Naive thymus-derived CD4-positive, alpha-beta T cell (primary cell): ENCODE results near the gene C11orf24. TPM values are rescaled to one million over a fixed set of nuclear protein-coding genes. Genes with fewer than 3 reads are reported as not detected.
"Not testable (repeated sequence)": the region's sequence is repeated elsewhere in the genome, so short reads cannot be mapped to it uniquely, and the experiment has no call there.

Experiments
- ATAC-seq: fragments of 150-1000 bp; cut with Tn5 transposase; 2 replicates; pipeline ENCODE4 v1.10.0; 2021; ENCODE audit warnings: mild to moderate bottlenecking, moderate library complexity
- CTCF ChIA-PET: fragments of 350-600 bp; sonication (Branson Sonifier 250); formaldehyde crosslinking; loops from one replicate; lab custom pipeline; 2021; ENCODE audit warnings: antibody characterized with exemption; lab: Charles Lee
- POLR2A ChIA-PET: fragments of 350-600 bp; sonication (Branson Sonifier 250); formaldehyde crosslinking; loops from one replicate; lab custom pipeline; 2021; ENCODE audit warnings: antibody characterized with exemption, inconsistent platforms; lab: Charles Lee
- DNase-seq, 9 donors: peaks; one replicate each; pipeline versions ENCODE4 v3.0.0 to v3.0.0-alpha.2; 2020 to 2022; ENCODE audit warnings: mixed read lengths in 1 of 9
- H3K27ac ChIP-seq: one replicate; pipeline ENCODE4 v1.7.0; 2013; ENCODE audit warnings: mild to moderate bottlenecking, low read depth, low read length, moderate library complexity
- H3K27me3 ChIP-seq, 2 donors: one replicate each; pipeline ENCODE4 v1.7.0; 2013; ENCODE audit warnings: low read length in 2 of 2, mild to moderate bottlenecking in 2 of 2, moderate library complexity in 2 of 2; ENCODE audit not compliant: control insufficient read depth in 2 of 2, insufficient read depth in 2 of 2
- H3K36me3 ChIP-seq, 3 experiments: 1 replicate in 2 of 3; 2 replicates in 1 of 3; pipeline ENCODE4 v1.7.0; 2013; ENCODE audit warnings: low read length in 3 of 3, mild to moderate bottlenecking in 3 of 3, moderate library complexity in 1 of 3; ENCODE audit not compliant: insufficient read depth in 3 of 3, control insufficient read depth in 2 of 3
- H3K4me1 ChIP-seq, 2 donors: one replicate each; pipeline ENCODE4 v1.7.0; 2013; ENCODE audit warnings: low read length in 2 of 2, mild to moderate bottlenecking in 2 of 2, moderate library complexity in 1 of 2; ENCODE audit not compliant: control insufficient read depth in 2 of 2, insufficient read depth in 2 of 2
- H3K4me3 ChIP-seq: 2 replicates; pipeline ENCODE4 v1.7.0; 2013; ENCODE audit warnings: mild to moderate bottlenecking, low read length
- H3K9me3 ChIP-seq, 3 experiments: 1 replicate in 2 of 3; 2 replicates in 1 of 3; pipeline ENCODE4 v1.7.0; 2013; ENCODE audit warnings: low read length in 3 of 3; ENCODE audit not compliant: control insufficient read depth in 2 of 3
- H3K27ac Mint-ChIP-seq, 9 donors: one replicate each; pipeline ENCODE4 v1.8.0; 2020 to 2022; ENCODE audit warnings: mixed read lengths in 9 of 9, mild to moderate bottlenecking in 8 of 9, moderate library complexity in 5 of 9, inconsistent platforms in 2 of 9
- H3K27me3 Mint-ChIP-seq, 5 donors: one replicate each; pipeline ENCODE4 v1.8.0; 2021 to 2022; ENCODE audit warnings: mixed read lengths in 5 of 5, mild to moderate bottlenecking in 1 of 5
- H3K36me3 Mint-ChIP-seq, 5 donors: one replicate each; pipeline ENCODE4 v1.8.0; 2020 to 2022; ENCODE audit warnings: mixed read lengths in 5 of 5, mild to moderate bottlenecking in 3 of 5, inconsistent platforms in 1 of 5
- H3K4me1 Mint-ChIP-seq, 7 donors: one replicate each; pipeline ENCODE4 v1.8.0; 2020 to 2022; ENCODE audit warnings: mixed read lengths in 7 of 7, mild to moderate bottlenecking in 3 of 7, inconsistent platforms in 1 of 7
- H3K4me3 Mint-ChIP-seq, 10 donors: one replicate each; pipeline ENCODE4 v1.8.0; 2020 to 2022; ENCODE audit warnings: mild to moderate bottlenecking in 10 of 10, mixed read lengths in 10 of 10, moderate library complexity in 6 of 10, inconsistent platforms in 2 of 10
- H3K9me3 Mint-ChIP-seq, 11 donors: one replicate each; pipeline ENCODE4 v1.8.0; 2020 to 2022; ENCODE audit warnings: mixed read lengths in 11 of 11, mild to moderate bottlenecking in 4 of 11, inconsistent platforms in 1 of 11, moderate library complexity in 1 of 11
- intact Hi-C, 2 donors: fragments of 100-400 bp; cut with micrococcal nuclease; formaldehyde crosslinking; loops; one replicate each; pipeline ENCODE4 v1.15.1; 2023
- polyA plus RNA-seq, 2 donors: library from polyadenylated mRNA; unstranded; fragments of 300-500 nt; fragmentation: Illumina TruSeq; gene quantifications; one replicate each; pipeline ENCODE4 v1.2.3, GENCODE V29; 2021
- total RNA-seq, 6 experiments: library from RNA in 5 of 6; stranded (reverse) in 5 of 6; gene quantifications; 1 replicate in 5 of 6; 2 replicates in 1 of 6; pipeline ENCODE4 v1.2.3 and lab custom pipeline; 2021 to 2026

C11orf24 gene
- total and polyA plus RNA-seq, 7 experiments from 2014 or later = 5.7 to 20.0 (median 14.5) TPM

- peaks cover 0 to 14% (median 6%) of the 10 kb centered on the region in 11 donors for H3K9me3 Mint-ChIP-seq
These were observed 26.9 kb downstream of the C11orf24 start for GRCh38 chr11:68244912-68245311.

GRCh38 chr11:68243847-68244246 is 27.9 kb downstream of the C11orf24 start:
- H3K9me3 Mint-ChIP-seq, H3K4me3 ChIP-seq, H3K36me3 ChIP-seq, H3K4me1 ChIP-seq, H3K36me3 Mint-ChIP-seq, CTCF ChIA-PET, DNase-seq, H3K4me3 Mint-ChIP-seq, H3K27me3 ChIP-seq, POLR2A ChIA-PET, H3K9me3 ChIP-seq, H3K27ac ChIP-seq, intact Hi-C loops, H3K27ac Mint-ChIP-seq, H3K4me1 Mint-ChIP-seq, ATAC-seq: not testable (repeated sequence)
- H3K27me3 Mint-ChIP-seq = peaks cover 0 to 13% (median 0%) of the 10 kb centered on the region in 5 donors

More at GRCh38 chr11:68244912-68245311, 26.9 kb downstream of the C11orf24 start:
- H3K4me1 ChIP-seq, H3K9me3 ChIP-seq, H3K27ac Mint-ChIP-seq, intact Hi-C loops, H3K27ac ChIP-seq, H3K4me3 Mint-ChIP-seq, H3K4me1 Mint-ChIP-seq, ATAC-seq, H3K36me3 Mint-ChIP-seq, H3K36me3 ChIP-seq, H3K4me3 ChIP-seq, H3K27me3 ChIP-seq, CTCF ChIA-PET, DNase-seq, POLR2A ChIA-PET: not testable (repeated sequence)
- H3K27me3 Mint-ChIP-seq = peaks cover 0 to 11% (median 0%) of the 10 kb centered on the region in 5 donors

- H3K9me3 Mint-ChIP-seq = peaks cover 0 to 10% (median 5%) of the 10 kb centered on the region in 11 donors
- CTCF ChIA-PET = no interaction called here
- H3K4me1 Mint-ChIP-seq = peaks cover 0 to 2% (median 0%) of the 10 kb centered on the region in 7 donors
- ATAC-seq = no peak
- Histone ChIP-seq H3K27ac (no peak overlapping the region), H3K4me3 (no peak overlapping the region), H3K27me3 (no peaks in the 10 kb centered on the region), H3K9me3 (no peaks in the 10 kb centered on the region), H3K36me3 (no peaks in the 10 kb centered on the region), H3K4me1 (no peaks in the 10 kb centered on the region)
- H3K27me3 Mint-ChIP-seq = peaks cover 0 to 16% (median 3%) of the 10 kb centered on the region in 5 donors
- H3K27ac Mint-ChIP-seq = no peak overlapping the region
- intact Hi-C loops = no loop called here
- H3K4me3 Mint-ChIP-seq = no peak overlapping the region
- DNase-seq = no peak
- POLR2A ChIA-PET = no interaction called here
- H3K36me3 Mint-ChIP-seq = peaks cover 0 to 8% (median 0%) of the 10 kb centered on the region in 5 donors
These were observed 29.2 kb downstream of the C11orf24 start for GRCh38 chr11:68242616-68243015.

- CTCF ChIA-PET = no interaction called here
These were observed 40.2 kb downstream of the C11orf24 start for GRCh38 chr11:68231621-68232020.

GRCh38 chr11:68229601-68230000 is 42.2 kb downstream of the C11orf24 start:
- Histone ChIP-seq H3K36me3 (no peaks in the 10 kb centered on the region), H3K4me3 (no peak overlapping the region), H3K9me3 (peaks cover 0 to 14% (median 0%) of the 10 kb centered on the region in 3 experiments), H3K27me3 (no peaks in the 10 kb centered on the region), H3K27ac (no peak overlapping the region), H3K4me1 (no peaks in the 10 kb centered on the region)
- ChIA-PET POLR2A (no interaction called here), CTCF (interaction anchor here (0.7 kb wide), 1 partner anchor 28 kb away, joined by 3 read pairs; no protein-coding TSS in a partner anchor)
- H3K27ac Mint-ChIP-seq = no peak overlapping the region
- ATAC-seq (no peak), DNase-seq (no peak)
- H3K4me1 Mint-ChIP-seq = no peaks in the 10 kb centered on the region
- H3K36me3 Mint-ChIP-seq = peaks cover 0 to 14% (median 0%) of the 10 kb centered on the region in 5 donors
- H3K27me3 Mint-ChIP-seq = peaks cover 0 to 5% (median 0%) of the 10 kb centered on the region in 5 donors
- H3K9me3 Mint-ChIP-seq = peaks cover 0 to 39% (median 15%) of the 10 kb centered on the region in 11 donors
- H3K4me3 Mint-ChIP-seq = no peak overlapping the region
- intact Hi-C loops = no loop called here

More at GRCh38 chr11:68231621-68232020, 40.2 kb downstream of the C11orf24 start:
- Histone ChIP-seq H3K9me3 (peaks cover 0 to 14% (median 0%) of the 10 kb centered on the region in 3 experiments), H3K4me1 (no peaks in the 10 kb centered on the region), H3K36me3 (no peaks in the 10 kb centered on the region), H3K27ac (no peak overlapping the region), H3K27me3 (no peaks in the 10 kb centered on the region), H3K4me3 (no peak overlapping the region)
- H3K27ac Mint-ChIP-seq = no peak overlapping the region
- H3K4me1 Mint-ChIP-seq = no peaks in the 10 kb centered on the region
- peaks cover 0 to 8% (median 4%) of the 10 kb centered on the region in 5 donors for H3K27me3 Mint-ChIP-seq
- H3K4me3 Mint-ChIP-seq = no peak overlapping the region
- no peak for ATAC-seq
- intact Hi-C loops = no loop called here
- H3K9me3 Mint-ChIP-seq = peaks cover 0 to 39% (median 15%) of the 10 kb centered on the region in 11 donors
- POLR2A ChIA-PET = no interaction called here
- peaks cover 0 to 14% (median 0%) of the 10 kb centered on the region in 5 donors for H3K36me3 Mint-ChIP-seq
- no peak for DNase-seq

- intact Hi-C loops = no loop called here
- peaks cover 0 to 35% (median 15%) of the 10 kb centered on the region in 11 donors for H3K9me3 Mint-ChIP-seq
- POLR2A ChIA-PET = no interaction called here
These were observed 45.4 kb downstream of the C11orf24 start for GRCh38 chr11:68226421-68226820.

GRCh38 chr11:68224606-68225005 is 47.2 kb downstream of the C11orf24 start:
- Histone ChIP-seq H3K36me3 (no peaks in the 10 kb centered on the region), H3K27me3 (no peaks in the 10 kb centered on the region), H3K27ac (no peak overlapping the region), H3K4me1 (no peaks in the 10 kb centered on the region), H3K9me3 (peaks cover 0 to 10% (median 0%) of the 10 kb centered on the region in 3 experiments), H3K4me3 (no peak overlapping the region)
- CTCF ChIA-PET = interaction anchor here (0.7 kb wide), 1 partner anchor 222 kb away, joined by 4 read pairs; no protein-coding TSS in a partner anchor
- peaks cover 0 to 5% (median 0%) of the 10 kb centered on the region in 5 donors for H3K27me3 Mint-ChIP-seq
- H3K4me1 Mint-ChIP-seq = peaks cover 0 to 3% (median 0%) of the 10 kb centered on the region in 7 donors
- no peak overlapping the region for H3K27ac Mint-ChIP-seq
- peaks cover 0 to 22% (median 11%) of the 10 kb centered on the region in 11 donors for H3K9me3 Mint-ChIP-seq
- intact Hi-C loops = no loop called here
- H3K36me3 Mint-ChIP-seq = peaks cover 0 to 8% (median 0%) of the 10 kb centered on the region in 5 donors
- POLR2A ChIA-PET = no interaction called here
- DNase-seq = no peak
- H3K4me3 Mint-ChIP-seq = no peak overlapping the region
- ATAC-seq = no peak

More at GRCh38 chr11:68226421-68226820, 45.4 kb downstream of the C11orf24 start:
- Histone ChIP-seq H3K4me3 (no peak overlapping the region), H3K27ac (no peak overlapping the region), H3K27me3 (no peaks in the 10 kb centered on the region), H3K4me1 (no peaks in the 10 kb centered on the region), H3K9me3 (peaks cover 0 to 14% (median 0%) of the 10 kb centered on the region in 3 experiments), H3K36me3 (no peaks in the 10 kb centered on the region)
- DNase-seq (no peak), ATAC-seq (no peak)
- no peak overlapping the region for H3K4me3 Mint-ChIP-seq
- CTCF ChIA-PET = no interaction called here
- peaks cover 0 to 14% (median 0%) of the 10 kb centered on the region in 5 donors for H3K36me3 Mint-ChIP-seq
- peaks cover 0 to 2% (median 0%) of the 10 kb centered on the region in 5 donors for H3K27me3 Mint-ChIP-seq
- H3K27ac Mint-ChIP-seq = no peak overlapping the region
- peaks cover 0 to 3% (median 0%) of the 10 kb centered on the region in 7 donors for H3K4me1 Mint-ChIP-seq
